Body of pancreas (tissue), 4 donors: ENCODE data around the gene SPX. TPM values are rescaled to one million over a fixed set of nuclear protein-coding genes. Genes with fewer than 3 reads are reported as not detected.

Experiments
- ATAC-seq: fragments of 150-250 bp; one replicate; pipeline ENCODE4 v1.9.1; 2016
- DNase-seq, 4 donors: peaks; one replicate each; pipeline ENCODE4 v3.0.0-alpha.2; 2019
- H3K27ac ChIP-seq, 4 donors: fragments of 200-600 bp; sonication (generic); 1 replicate in 3 of 4; 2 replicates in 1 of 4; pipeline versions ENCODE4 v1.5.1 to v1.6.1; 2016 to 2019; ENCODE audit warnings: mild to moderate bottlenecking in 1 of 4, mixed read lengths in 1 of 4, moderate library complexity in 1 of 4
- H3K27me3 ChIP-seq, 2 donors: fragments of 200-600 bp; sonication (generic); one replicate each; pipeline ENCODE4 v1.6.0; 2016; ENCODE audit warnings: mild to moderate bottlenecking in 1 of 2
- H3K36me3 ChIP-seq, 2 donors: fragments of 200-600 bp; sonication (generic); replicated peaks in 1 of 2; 2 replicates each; pipeline ENCODE4 v1.5.1; 2016; ENCODE audit warnings: low read depth in 2 of 2; ENCODE audit not compliant: insufficient read depth in 1 of 2
- H3K4me1 ChIP-seq: fragments of 200-600 bp; sonication (generic); one replicate; pipeline ENCODE4 v1.6.0; 2016
- H3K4me3 ChIP-seq, 2 donors: fragments of 200-600 bp; sonication (generic); 1 replicate in 1 of 2; 2 replicates in 1 of 2; pipeline ENCODE4 v1.5.1; 2016 to 2019
- H3K9me3 ChIP-seq, 3 donors: fragments of 200-600 bp; sonication (generic); 1 replicate in 2 of 3; 2 replicates in 1 of 3; pipeline ENCODE4 v1.5.1; 2016
- CTCF ChIP-seq, 7 experiments: fragments of 450-650 bp in 4 of 7; fragments of 200-600 bp in 3 of 7; sonication (generic) in 3 of 7; IDR thresholded peaks; one replicate each; pipeline ENCODE4 v1.5.1; 2016 to 2019; ENCODE audit warnings: antibody characterized with exemption in 7 of 7
- POLR2A ChIP-seq, 3 donors: fragments of 450-650 bp; IDR thresholded peaks; one replicate each; pipeline ENCODE4 v1.6.1; 2016; ENCODE audit warnings: antibody characterized with exemption in 3 of 3, mild to moderate bottlenecking in 2 of 3
- WGBS, 2 donors: methylation state at CpG; one replicate each; pipeline ENCODE4 v1.1.5; 2017; 5-methylcytosine and 5-hydroxymethylcytosine counted together
- intact Hi-C: fragments of 100-400 bp; cut with DNase I; formaldehyde crosslinking; loops from one replicate; pipeline ENCODE4 v1.15.1; 2023
- total RNA-seq, 2 donors: library from RNA; depleted of rRNA; stranded (reverse); fragments of >200 nt; gene quantifications; one replicate each; pipeline ENCODE4 v1.1.0, GENCODE V29; 2016

The SPX gene
- total RNA-seq, 2 donors from 2014 or later = 18.5 to 49.5 TPM

- no peak overlapping the region for H3K4me3 ChIP-seq
- peaks cover 7% of the 10 kb centered on the region for H3K4me1 ChIP-seq
- intact Hi-C loops = no loop called here
- no peaks in the 10 kb centered on the region for H3K27me3 ChIP-seq
- no peaks in the 10 kb centered on the region for H3K36me3 ChIP-seq
- ATAC-seq (no peak), DNase-seq (no peak)
- no peak for TF ChIP-seq CTCF (IDR thresholded peaks at IDR 0.05)
- no peak for TF ChIP-seq POLR2A (IDR thresholded peaks at IDR 0.05)
- no peaks in the 10 kb centered on the region for H3K9me3 ChIP-seq
- no peak overlapping the region for H3K27ac ChIP-seq
Measured at GRCh38 chr12:21539797-21540196, 13.7 kb downstream of the SPX start.

GRCh38 chr12:21541773-21542172, 15.7 kb downstream of the SPX start:
- no peak for TF ChIP-seq CTCF (IDR thresholded peaks at IDR 0.05)
- no peak for TF ChIP-seq POLR2A (IDR thresholded peaks at IDR 0.05)
- no peaks in the 10 kb centered on the region for H3K9me3 ChIP-seq
- ATAC-seq (no peak), DNase-seq (no peak)
- no peak overlapping the region for H3K4me3 ChIP-seq
- no peak overlapping the region for H3K27ac ChIP-seq
- intact Hi-C loops = no loop called here
- H3K36me3 ChIP-seq = no peaks in the 10 kb centered on the region
- peaks cover 12% of the 10 kb centered on the region for H3K4me1 ChIP-seq
- H3K27me3 ChIP-seq = no peaks in the 10 kb centered on the region
- WGBS, 2 donors = 73 to 77% methylated on average over 6 of the region's 6 CpGs

GRCh38 chr12:21542403-21542802, 16.3 kb downstream of the SPX start:
- H3K4me1 ChIP-seq = peaks cover 12% of the 10 kb centered on the region
- DNase-seq (no peak), ATAC-seq (no peak)
- WGBS, 2 donors = 50 to 83% methylated on average over 5 of the region's 5 CpGs
- no peak overlapping the region for H3K27ac ChIP-seq
- H3K9me3 ChIP-seq = no peaks in the 10 kb centered on the region
- H3K27me3 ChIP-seq = no peaks in the 10 kb centered on the region
- TF ChIP-seq CTCF (IDR thresholded peaks at IDR 0.05) (no peak), POLR2A (IDR thresholded peaks at IDR 0.05) (no peak)
- no peaks in the 10 kb centered on the region for H3K36me3 ChIP-seq
- intact Hi-C loops = no loop called here
- no peak overlapping the region for H3K4me3 ChIP-seq

GRCh38 chr12:21543151-21543550, 17.1 kb downstream of the SPX start:
- no peak for DNase-seq
- intact Hi-C loops = no loop called here
- no peak for TF ChIP-seq CTCF (IDR thresholded peaks at IDR 0.05)
- no peak for TF ChIP-seq POLR2A (IDR thresholded peaks at IDR 0.05)
- no peak overlapping the region for H3K4me3 ChIP-seq
- no peak for ATAC-seq
- no peaks in the 10 kb centered on the region for H3K36me3 ChIP-seq
- H3K27ac ChIP-seq = no peak overlapping the region
- H3K9me3 ChIP-seq = no peaks in the 10 kb centered on the region
- H3K27me3 ChIP-seq = no peaks in the 10 kb centered on the region
- peaks cover 12% of the 10 kb centered on the region for H3K4me1 ChIP-seq

- Histone ChIP-seq H3K9me3 (no peaks in the 10 kb centered on the region), H3K36me3 (no peaks in the 10 kb centered on the region), H3K4me1 (peaks cover 5% of the 10 kb centered on the region), H3K27me3 (no peaks in the 10 kb centered on the region), H3K4me3 (no peak overlapping the region), H3K27ac (no peak overlapping the region)
- WGBS, 2 donors = 54 to 70% methylated on average over 2 of the region's 2 CpGs
- intact Hi-C loops = no loop called here
- TF ChIP-seq POLR2A (IDR thresholded peaks at IDR 0.05) (no peak), CTCF (IDR thresholded peaks at IDR 0.05) (no peak)
- DNase-seq = no peak
- peak; percentile 65 for ATAC-seq
Measured at GRCh38 chr12:21545557-21545956, 19.5 kb downstream of the SPX start.
